GM18498 (cell line): Measurements from ENCODE around the gene CD72.

Experiments used
- ATAC-seq: cut with Tn5 transposase; IDR thresholded peaks from one replicate; pipeline ENCODE4 v1.9.1; 2021; ENCODE audit warnings: mild to moderate bottlenecking, moderate library complexity; ENCODE audit not compliant: unreplicated experiment

The CD72 gene, protein sequence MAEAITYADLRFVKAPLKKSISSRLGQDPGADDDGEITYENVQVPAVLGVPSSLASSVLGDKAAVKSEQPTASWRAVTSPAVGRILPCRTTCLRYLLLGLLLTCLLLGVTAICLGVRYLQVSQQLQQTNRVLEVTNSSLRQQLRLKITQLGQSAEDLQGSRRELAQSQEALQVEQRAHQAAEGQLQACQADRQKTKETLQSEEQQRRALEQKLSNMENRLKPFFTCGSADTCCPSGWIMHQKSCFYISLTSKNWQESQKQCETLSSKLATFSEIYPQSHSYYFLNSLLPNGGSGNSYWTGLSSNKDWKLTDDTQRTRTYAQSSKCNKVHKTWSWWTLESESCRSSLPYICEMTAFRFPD

DNA sequence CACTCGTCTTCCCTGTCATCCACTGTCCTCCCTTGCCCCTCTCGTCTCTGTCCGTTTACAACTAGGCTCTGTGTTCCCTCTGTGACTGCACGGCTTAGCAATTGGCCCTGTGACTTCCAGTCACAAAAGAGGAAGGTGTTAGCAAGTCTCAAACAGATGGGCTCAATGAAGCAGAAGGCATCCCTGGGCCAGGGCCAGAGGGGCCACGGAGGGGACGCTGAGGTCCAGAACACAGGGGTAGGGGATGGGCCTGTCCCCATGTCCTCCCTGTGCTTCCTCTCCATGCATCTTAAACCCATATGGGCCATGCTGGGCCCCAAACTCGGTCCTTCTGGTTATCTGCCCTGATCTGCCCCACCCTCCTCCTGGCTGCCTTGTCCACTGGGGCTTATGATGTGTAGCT lies at the start of gene CD72:
TSS of gene CD72 (minus strand) at position 89 of the 403 bp plus-strand sequence. CDS start 110 bp downstream, outside the sequence.
- no peak for ATAC-seq

DNA sequence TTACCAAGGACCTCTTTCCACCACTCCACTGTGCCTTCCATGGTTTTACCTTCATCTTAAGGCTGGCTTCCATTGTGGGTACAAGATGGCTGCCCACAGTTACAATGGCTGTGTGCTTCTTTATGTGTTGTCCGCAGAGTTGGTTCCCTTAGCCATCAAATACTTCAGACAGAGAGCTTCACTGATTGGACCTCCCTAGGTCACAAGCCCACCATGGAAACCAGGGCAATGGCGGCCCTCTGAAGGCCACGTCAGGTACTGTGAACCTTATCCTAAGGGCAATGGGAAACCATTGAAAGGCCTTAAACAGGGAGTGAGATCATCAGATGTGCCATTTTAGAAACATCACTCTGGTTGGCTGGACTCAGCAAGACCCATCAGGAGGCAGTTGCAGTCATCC lies 49.7 kb upstream of the CD72 start:
- ATAC-seq: no peak

DNA sequence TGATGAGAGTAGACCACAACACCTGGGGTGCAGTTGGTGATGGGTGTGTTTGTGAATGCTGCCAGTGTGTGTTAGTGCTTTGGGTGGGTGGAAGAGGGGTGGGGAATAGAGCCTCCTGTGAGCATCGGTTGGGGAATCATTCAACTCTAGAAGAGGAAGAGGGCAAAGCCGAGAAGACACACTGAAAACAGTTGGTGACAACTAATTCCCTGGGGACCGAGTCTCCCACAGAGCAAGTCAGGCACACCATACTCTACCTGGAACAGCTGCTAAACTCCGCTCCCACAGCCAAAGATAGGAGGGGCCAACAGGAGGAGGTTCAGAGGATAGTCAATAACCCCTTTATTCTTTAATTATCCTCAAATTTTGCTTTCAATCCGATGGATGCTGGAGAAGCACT lies 48.3 kb upstream of the CD72 start:
- ATAC-seq: no peak

DNA sequence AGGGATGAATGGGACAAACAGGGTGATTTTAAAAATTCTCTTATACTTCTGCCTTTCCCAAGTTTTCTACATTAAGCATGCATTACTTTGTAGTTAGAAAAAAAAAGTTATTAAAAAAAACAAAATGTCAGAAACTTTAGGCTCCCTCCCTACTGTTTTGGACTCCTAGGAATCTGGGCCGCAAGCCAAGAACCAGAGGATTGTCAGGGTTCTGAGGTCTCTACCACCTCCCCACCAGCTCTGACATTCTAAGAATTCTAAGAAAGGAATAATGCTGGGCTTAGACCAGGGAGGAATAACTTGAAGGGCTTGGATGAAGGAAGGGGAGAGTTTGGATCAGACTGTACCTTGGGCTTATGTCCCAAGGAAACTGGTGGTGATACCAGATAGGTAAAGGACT lies 47.8 kb upstream of the CD72 start:
- no peak for ATAC-seq

DNA sequence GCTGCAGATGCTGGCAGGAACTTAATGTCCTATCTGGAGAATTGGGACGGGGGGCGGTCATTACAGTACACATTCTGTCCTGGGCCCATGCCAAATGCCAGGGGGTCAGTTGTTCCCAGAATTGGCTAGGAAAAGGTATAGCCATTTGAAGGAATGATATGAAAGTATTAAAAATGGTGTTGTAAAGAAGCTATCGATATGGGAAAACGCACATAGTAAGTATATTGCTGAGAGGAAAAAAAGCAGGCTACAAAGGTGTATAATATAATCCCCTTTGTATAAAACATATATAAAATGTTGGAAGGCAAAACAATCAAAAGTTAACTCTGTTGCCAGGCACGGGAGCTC lies 47.2 kb upstream of the CD72 start:
- no peak for ATAC-seq

DNA sequence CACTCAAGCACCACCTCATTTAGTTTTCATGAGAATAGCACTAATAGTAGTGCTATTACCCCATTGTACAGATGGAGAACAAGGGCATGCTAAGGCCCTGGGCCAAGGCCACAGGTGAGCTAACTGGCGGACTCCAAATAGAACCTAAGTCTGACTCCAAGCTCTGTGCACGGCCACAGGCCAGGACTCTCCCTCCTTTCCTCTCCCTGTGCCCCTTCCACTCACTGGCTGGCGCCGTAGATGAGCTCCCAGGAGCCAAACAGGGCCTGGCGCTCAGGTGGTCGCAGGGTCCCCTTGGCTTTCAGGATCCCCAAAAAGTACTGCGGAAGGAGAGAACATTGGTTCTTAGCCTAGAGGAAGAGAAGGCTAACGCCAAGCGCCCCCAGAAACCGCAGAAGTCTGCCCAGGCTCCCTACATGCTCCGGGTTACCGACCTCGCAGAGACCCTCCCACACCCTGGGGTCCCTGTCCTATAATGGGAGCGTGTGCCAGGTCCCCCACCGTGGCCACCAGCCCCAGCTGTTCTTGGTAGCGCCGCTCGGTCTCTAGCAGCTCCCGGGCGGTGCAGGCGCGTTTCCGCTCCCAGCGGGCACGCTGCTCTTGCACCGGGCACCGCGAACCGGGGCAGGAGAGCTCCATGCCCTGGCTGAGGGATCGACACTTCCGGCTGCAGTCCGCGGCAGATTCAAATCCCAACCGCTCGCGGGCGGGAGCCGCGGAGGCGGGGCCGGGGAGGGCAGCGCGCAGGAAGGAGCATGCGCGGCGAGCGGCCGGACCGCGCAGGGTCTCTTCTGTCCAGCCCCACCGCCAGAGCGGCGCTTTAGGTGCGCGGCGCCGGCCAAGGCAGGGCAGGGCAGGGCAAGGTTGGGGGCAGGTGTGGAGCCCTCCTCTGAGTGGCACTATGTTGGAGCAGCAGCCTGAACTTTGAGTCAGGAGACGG lies 46.6 kb upstream of the CD72 start, which contains the start of gene ARHGEF39:
TSS of gene ARHGEF39 (minus strand) at position 665 of the 940 bp plus-strand sequence. CDS start at position 639, 26 bp downstream.
- peak; percentile 79 for ATAC-seq

DNA sequence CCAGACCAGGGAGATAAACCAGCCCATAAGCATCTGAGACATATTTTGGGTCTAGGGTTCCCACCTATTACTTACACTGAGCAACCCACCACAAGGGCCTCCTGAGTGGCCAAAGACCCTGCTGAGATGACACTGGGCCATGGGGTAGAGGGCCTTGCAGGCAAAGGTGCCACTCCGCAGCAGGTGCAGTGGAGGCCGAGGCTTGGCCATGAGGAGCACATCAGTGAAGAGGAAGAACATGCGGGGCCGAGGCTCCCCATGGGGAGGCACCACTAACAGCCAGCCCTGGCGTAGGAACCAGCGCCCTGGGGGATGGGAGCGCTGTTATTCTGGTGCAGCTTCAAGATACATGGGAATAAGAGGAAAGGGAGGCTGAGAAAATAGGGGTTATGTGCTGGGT lies 44.2 kb upstream of the CD72 start:
- no peak for ATAC-seq

DNA sequence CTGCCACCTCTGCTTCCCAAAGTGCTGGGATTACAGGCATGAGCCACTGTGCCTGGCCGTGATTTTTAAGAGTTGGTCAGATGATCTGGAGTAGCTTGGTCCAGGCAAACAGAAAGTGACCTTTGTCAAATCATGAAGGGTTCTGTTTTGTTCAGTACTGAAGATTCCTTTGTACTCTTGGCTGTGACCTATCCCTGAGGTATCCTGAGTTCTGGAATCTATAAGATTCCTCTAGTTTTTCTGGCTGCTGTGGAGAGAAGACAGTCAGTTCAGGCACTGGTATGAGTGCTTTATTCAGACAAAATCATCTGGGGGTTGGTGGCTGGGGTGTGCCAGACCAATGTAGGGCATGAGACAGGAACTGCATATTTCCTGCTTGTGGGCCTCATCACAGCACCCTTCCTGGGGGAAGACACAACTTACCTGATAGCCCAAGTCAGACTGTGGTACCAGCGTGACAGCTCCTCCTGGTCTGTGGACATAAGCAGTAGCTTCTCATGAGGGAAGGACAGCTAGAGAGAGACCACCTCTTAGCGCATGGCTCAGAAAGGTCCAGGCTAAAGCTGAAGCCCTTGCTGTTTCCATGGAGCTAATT lies 43.6 kb upstream of the CD72 start:
- ATAC-seq: no peak

DNA sequence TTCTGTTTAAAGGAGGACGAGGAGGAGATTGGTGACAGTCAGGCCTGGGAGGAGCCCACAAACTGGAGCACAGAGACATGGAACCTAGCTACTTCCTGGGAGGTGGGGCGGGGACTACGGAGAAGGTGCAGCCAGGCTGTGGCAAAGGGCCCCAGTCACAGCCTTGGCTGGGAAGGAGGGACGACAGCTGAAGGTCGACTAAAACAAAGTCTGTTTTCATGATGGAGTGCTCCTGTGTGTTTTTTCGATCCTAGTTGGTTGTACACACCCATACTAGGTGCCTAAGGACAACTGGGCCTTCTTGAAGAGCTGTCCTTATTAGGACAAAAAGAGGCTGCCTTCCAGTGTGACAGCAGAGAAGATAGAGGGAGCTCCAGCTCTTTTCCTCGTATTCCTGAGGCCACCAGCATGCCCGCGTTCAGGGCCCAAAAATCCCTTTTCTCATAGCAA lies 42.8 kb upstream of the CD72 start:
- no peak for ATAC-seq

DNA sequence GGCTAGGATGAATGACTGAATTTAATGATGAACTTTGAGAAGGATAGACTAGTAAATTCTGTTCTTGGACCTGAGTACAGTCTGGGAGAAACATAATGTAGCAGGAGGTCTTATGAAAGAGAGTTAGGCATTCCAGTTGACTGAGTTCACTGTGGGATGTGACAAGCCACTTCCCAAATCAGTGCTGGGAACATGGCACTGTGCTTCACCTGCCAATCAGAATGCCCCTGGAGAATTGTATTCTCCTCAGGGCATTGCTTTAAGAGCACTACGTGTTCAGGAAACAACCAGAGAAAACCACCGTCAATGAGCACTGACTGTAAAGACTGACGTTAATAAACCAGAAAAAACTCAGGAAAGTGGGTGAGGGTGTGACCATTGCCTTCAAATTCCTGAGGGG lies 41.1 kb upstream of the CD72 start:
- no peak for ATAC-seq

DNA sequence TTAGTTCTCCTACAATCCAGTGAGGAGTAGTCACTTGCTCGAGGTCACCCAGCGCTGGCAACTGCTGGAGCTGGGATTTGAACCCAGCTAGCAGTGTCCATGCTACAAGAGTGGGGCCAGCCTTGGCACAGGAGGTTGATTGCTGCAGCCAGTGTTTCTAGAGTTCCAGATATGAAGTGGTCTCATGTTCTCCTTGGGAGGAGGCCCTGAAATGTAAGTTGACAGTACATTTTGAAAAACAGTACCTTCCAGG lies 40.7 kb upstream of the CD72 start:
- peak; percentile 1 for ATAC-seq

DNA sequence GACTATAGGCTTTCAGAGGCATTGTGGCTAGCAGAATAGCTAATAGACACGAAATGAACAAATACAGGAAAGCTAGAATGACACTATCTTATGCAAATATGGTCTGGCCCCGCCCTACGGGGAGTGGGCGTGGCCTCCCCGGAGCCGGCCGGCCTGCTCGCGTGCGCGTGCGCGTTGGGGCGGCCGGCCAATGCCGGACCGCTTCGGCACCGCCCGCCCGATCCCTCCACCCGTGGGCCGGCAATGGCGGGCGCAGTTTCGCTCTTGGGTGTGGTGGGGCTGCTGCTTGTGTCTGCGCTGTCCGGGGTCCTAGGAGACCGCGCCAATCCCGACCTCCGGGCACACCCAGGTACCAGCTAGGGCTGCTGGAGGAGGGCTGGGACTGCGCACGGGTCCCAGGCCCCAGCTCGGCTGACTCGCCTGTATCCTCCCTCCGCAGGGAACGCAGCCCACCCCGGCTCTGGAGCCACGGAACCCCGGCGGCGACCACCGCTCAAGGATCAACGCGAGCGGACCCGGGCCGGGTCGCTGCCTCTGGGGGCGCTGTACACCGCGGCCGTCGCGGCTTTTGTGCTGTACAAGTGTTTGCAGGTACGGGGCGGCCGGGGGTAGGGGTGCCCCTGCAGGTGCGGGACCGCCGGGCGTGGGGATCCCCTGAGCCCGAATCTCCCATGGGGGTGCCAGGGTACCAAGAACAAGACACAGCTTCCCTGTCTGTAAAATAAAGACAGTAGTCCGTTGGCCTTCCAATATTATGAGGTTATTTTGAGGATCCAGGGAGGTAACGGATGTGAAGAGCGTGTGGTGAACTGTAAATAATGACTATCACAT lies 40.1 kb upstream of the CD72 start, which contains the start of gene CCDC107:
TSS of gene CCDC107 (plus strand) at position 156 of the 831 bp plus-strand sequence. CDS start at position 244, 88 bp downstream.
- ATAC-seq: peak; percentile 71

DNA sequence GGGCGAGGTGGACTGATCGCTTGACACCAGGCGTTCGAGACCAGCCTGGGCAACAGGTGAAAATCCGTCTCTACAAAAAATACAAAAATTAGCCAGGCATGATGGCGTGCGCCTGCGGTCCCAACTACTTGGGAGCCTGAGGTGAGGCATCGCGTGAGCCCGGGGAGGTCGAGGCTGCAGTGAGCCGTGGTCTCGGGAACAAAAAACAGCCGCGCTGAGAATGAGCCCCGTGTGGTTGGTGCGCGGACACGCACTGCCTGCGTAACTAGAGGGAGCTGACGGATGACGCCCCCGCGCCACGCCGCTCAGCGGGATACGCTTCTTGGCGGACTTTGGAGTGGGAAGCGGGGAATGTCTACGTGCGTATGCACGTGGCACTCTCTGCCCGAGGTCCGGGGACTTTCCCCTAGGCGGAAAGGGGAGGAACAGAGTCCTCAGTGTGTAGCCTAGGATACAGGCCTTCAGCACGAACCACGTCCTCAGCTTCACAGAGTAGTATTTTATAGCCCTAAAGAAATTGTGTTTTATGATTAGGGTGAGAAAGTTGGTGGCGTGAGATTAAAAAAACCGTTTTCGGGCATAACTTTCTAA lies 39.4 kb upstream of the CD72 start, which contains the start of gene RMRP:
TSS of gene RMRP (minus strand) at position 474 of the 591 bp plus-strand sequence.
- peak; percentile 87 for ATAC-seq

DNA sequence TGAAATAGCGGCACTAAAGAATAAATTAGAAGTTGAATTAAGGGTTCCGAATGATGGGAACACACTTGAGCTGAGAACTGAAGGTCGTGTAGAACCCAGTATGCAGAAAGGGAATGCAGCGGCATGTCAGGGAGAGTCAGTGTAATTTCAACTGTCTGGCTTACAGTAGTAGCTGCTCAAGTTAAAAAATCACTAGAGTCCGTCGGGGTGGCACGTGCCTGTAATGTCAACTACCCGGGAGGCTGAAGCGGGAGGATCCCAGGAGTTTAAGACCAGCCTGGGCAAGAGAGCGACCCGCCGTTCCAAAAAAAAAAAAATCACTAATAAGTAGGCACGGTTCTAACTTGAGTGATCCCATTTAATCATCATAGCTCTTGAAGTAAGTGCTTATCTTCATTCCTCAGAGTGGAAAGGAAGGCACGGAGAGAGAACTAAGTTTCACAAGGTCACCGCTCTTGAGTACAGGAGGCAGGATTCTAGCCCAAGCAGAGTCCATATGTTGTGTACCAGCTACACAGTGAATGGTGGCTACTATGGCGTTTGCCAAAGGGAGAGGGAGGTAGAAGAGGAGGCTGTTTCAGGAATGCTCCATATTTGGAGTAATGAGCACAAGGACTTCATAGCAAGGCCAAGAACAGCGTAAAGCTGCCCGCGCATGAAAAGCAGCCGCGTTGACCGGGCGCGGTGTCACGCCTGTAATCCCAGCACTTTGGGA lies 38.8 kb upstream of the CD72 start:
- no peak for ATAC-seq

DNA sequence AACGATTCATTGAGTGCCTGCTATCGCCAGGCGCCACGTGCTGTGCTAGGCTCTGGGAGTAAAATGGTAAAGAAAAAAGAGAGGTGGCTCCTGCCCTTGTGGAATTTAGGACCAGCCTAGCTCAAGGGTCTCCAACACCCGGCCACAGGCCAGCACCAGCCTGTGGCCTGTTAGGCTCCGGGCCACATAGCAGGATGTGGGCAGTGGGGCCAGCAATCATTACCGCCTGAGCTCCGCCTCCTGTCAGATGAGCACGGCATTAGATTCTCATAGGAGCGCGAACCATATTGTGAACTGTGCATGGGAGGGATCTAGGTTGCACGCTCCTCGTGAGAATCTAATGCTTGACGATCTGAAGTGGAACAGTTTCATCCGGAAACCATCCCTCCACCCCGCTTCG lies 38.1 kb upstream of the CD72 start:
- no peak for ATAC-seq

DNA sequence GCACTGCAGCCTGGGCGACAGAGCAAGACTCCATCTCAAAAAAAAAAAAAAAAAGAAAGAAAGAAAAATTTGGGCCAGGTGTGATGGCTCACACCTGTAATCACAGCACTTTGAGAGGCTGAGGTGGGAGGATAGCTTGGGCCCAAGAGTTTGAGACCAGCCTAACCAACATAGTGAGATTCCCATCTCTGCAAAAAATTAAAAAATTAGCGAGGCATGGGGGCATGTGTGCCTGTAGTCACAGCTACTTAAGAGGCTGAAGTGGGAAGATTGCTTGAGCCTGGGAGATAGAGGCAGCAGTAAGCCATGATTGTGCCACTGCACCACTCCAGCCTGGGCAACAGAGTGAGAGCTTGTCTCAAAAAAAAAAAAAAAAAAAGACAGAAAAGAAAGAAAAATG lies 35.4 kb upstream of the CD72 start:
- no peak for ATAC-seq

DNA sequence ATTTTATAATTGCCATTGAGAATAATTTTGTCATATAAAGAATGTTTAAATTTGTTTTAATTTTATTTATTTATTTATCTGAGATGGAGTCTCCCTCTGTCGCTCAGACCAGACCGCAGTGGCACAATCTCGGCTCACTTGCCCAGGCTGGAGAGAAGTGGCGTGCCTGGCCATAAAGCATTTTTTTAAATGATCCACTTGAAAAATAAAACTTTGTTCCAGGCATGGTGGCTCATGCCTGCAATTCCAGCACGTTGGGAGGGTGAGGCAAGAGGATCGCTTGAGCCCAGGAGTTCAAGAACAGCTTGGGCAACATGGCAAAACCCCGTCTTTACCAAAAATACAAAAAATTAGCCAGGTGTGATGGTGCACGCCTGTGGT lies 34.6 kb upstream of the CD72 start:
- no peak for ATAC-seq

DNA sequence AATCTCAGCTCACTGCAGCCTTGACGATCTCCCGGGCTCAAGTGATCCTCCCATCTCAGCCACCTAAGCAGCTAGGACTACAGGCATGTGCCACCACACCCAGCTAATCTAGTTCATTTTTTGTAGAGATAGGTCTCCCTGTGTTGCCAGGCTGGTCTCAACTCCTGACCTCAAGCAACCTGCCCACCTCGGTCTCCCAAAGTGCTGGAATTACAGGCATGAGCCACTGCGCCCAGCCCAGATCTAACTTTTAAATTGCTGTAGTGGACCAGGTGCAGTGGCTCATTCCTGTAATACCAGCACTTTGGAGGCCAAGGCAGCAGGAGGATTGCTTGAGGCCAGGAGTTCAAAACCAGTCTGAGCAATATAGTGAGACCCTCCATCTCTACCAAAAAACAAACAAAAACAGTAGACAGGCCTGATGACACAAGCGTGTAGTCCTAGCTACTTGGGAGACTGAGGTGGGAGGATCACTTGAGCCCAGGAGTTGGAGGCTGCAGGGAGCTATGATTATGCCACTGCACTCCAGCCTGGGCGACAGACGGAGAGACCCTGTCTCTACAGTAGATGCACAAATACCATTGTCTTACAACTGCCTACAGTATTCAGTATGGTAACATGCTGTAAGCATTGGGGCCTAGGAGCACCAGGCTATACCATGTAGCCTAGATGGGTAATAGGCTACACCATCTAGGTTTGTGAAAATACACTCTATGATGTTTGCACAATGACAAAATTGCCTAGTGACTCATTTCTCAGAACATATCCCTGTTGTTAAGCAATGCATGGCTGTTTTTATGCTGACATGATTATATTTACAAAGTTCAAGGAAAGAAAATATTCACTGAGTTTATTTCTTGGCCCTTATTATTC lies 34.0 kb upstream of the CD72 start:
- no peak for ATAC-seq
